UCSD-AML1 (cell line): Measurements from ENCODE around the gene CACNA1C.

Experiments
- DNase-seq: peaks from one replicate; lab custom pipeline; 2025; ENCODE audit not compliant: unreplicated experiment; lab: John Stamatoyannopoulos, UW

CACNA1C gene

DNA sequence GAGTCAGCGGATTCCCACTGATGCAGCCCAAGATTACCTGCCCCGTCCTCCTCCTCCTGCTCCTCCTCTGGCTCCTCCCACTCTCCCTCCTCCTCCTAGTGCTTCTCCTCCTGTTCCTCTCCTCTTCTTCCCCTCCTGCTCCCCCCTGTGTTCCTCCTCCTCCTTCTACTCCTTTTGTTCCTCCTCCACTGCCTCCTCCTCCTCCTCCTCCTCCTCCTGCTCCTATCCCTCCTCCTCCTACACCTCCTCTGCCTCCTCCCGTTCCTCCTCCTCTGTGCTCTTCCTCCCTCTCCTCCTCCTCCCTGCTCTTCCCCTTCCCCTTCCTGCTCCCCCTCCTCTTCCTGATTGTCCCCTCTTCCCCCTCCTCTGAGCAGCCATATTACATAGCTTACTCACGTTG, 141.3 kb downstream of the CACNA1C start:
- DNase-seq, result no peak

DNA sequence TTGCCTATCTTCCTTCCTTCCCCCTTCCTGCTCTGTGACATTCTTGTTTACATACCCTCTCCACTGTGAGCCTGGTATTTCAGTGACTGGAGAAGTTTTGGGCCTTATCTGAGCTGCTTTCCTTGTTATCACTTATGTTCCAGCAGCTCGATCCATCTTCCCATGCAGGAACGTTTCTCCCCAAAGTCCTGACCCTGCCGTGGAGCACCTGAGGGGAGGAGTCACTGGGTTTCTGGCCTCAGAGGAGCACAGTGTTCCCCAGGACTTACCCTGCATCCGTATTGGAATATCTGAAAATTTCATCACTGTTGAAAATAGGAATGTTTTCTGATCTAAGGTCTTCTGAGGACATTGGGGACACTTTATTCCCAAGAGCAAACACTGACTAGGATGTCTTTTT, 141.8 kb downstream of the CACNA1C start:
- DNase-seq, result no peak

DNA sequence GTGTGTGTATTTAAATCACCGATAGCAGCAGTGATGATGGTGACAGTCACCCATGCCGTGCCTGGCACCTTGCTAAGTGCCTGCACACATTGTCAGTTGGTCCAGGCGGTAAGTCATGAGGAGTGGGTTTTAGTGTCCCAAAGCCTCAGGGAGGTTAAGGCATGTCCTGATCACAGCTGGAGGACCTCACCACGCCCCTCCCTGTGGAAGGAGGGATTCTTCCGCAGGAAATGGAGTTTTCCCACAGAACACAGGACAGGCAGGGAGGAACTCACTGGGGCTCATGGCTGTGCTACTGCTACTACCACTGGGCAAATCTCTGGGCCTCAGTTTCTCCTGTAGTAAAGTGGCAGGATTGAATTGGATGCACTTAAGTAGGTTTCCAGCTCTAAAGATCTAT, 142.3 kb downstream of the CACNA1C start:
- DNase-seq, result no peak

DNA sequence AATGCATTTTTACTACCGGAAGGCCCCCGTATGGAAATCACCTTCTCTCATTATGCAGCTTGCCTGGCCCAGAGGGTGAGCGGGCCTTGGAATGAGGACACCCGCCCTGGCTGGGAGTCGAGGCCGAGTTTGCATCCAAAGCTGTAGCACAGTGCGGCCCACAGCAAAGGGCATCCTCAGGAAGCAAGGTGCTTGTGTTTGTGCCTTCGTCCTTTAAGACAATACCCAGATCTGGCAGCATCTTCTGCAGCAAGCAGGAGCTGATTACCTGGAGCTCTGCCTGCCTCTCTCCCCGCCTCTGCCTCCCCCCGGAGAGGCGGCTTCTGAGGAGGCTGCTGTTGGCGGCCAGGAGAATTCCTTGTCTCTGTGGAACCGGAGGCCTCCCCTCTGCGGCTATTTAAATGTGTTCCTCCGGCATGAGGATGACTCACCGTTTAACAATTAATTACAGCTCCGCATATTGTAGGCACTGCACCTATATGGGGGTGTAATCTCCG, 145.3 kb downstream of the CACNA1C start:
- no peak for DNase-seq

DNA sequence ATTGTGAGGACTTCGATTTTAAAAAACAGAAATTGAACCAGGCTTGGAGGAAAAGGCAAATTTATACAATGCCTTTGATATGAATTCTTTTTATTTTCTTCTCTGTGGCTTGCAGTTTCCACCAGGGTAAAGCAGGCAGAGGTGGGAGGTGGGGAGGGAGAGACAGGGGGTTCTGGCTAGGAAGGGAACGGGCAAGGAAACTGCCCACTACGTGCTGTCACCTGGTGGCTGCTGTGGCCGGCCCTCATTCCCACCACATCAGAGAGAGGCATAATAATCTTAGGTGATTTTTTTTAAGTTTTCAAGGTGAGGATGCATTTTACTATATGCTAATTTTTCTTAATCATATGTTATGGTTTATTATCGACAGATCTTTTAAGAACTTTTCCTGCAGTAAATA, 145.8 kb downstream of the CACNA1C start:
- no peak for DNase-seq

DNA sequence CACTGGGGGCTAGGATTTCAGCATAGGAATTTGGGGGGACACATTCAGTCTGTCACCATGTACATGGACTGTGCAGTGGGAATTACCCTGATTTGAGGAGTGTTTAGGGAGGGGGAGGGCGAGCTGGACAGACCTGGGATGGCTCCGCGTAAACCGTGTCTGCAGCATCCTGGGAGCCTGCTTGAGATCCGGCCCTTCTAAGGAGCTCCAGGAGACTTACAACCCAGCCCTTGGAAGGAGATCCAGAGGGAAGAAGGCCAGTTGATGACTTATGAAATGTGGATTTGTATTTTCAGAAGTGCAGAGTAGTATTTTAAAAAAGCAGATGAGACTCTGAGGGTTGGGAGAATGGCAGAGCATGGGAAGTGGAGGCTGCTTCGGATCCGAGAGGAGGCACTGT, 153.2 kb downstream of the CACNA1C start:
- DNase-seq, result no peak

DNA sequence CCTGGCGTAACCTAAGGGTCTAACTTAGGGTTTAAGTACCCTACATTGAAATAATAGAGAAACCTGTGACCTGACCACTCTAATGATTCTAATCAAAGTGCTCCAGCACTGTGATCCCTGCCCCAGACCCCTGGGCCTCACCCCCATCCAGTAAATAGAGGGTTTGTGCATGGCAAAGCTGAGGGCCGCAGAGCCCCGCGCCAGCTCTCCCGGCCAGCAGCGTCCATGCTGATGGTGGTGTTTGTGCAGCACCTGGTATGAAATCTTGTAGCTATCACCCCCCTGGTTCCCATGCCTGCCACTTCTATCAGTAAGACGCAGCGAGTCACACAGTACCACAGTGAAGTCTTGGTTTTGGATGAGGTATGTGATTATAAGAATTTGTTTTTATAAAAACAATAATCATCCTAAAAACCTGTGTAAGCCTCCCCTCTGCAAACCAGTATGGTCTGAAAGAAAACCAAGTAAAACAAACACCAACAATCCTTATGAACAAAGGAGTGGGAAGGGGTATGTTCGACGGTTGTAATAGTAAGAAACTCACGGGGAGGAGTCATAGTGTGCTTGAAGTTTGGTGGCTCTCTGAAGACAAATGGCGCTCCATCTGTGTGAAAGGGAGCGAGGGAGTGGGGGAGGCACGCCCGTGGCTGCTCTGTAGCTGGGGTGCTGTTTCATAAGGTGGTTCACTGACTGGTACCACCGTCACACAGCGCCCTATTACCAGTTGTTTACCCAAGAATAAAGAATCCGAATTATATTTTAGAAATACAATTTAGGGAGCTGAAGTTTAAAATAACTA, 156.2 kb downstream of the CACNA1C start:
- DNase-seq, result no peak

DNA sequence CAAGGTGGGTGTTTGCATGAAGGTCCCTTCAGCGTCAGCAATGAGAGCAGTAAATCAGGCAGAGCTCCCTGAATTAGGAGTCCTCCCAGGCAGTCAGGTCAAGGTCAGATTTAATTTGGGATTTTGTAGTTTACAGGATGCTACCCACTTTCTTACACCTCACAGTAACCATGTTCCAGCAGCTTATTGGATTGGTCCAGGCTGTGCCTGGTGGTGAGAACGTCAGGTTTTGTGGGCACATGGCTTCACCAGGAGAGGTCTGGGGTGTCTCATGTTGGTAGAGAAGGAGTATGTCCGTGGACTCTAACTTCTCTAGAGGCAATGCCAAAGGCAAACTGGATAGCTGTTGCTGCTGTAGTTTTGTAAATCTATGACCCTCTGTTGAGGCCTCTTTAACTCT, 158.3 kb downstream of the CACNA1C start:
- DNase-seq, result no peak

DNA sequence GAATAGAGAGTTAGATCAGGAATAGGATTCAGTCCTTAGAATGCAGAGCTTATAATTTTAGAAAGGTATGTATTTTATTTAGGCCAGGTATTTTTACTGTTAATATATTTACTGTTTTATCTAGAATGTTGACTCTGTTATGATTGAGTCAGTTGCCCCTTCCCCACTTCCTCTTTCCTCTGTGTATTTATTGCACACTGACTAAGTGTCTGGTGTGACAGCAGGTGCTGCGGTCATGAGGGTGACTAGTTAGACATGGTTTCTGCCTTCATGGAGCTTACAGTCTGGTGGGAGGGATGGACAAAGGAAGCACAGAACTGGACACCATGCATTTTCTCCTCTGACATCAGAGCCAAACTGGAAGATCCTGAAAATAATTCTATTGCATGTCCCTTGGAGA, 159.8 kb downstream of the CACNA1C start:
- DNase-seq, result no peak

DNA sequence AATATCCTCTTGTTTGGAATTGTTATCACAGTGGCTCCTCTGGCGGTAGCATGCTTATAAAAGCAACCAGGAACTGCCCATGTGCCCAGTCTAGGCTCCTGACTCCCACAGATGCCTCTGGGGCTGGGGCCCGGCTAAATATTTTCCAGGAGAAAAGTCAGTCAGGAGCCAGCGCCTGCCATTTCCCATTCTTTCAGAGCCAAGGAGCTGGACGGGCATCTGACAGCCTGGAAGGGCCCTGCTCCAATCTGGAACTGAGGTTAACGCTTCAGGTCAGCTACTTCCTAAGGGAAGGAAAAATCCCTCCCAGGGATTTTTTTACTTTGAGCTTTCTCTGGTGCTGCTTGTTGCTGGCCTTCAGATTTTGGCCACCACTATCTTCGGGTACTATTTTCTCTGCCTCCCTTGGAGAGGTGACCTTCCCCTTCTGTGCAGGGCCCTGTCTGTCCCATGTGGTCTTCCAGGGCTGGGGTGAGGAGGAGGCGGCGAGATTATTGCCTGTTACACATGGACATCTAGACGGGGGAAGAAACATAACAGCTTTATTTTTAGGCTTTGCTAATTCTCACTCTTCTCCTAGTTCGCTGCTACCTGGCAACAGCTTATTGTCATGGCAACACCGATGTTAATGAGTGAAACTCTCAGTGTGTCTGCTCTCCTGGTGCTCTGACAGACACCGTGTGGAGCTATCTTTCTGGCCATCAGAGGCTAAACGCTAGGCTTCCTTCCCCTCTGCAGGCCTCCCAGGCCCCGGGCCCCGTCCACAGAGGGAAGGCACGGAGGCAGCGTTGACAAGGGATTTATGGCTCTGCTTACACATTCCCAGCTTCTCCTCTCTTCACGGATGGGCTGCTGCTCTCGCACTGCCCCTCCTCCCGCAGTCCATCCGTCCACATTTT, 160.4 kb downstream of the CACNA1C start:
- DNase-seq, result no peak

DNA sequence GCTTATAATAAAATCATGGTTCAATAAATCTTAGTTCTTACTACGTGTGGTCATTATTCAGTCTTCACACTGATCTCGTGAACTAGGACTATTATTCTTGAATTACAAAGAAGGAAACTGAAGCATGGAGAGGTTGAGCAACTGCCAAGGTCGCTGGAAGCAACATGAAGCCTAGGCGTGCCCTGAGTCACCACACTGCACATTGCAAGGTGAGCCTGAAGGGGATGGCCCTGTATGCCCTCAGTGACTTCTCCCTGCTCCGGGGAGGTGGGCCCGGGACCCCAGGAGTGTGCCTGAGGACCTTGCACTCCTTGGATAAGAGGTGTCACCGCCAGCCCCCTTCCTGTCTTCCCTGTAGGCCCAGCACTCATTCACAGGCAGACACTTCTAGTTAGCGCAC, 161.6 kb downstream of the CACNA1C start:
- DNase-seq, result no peak

DNA sequence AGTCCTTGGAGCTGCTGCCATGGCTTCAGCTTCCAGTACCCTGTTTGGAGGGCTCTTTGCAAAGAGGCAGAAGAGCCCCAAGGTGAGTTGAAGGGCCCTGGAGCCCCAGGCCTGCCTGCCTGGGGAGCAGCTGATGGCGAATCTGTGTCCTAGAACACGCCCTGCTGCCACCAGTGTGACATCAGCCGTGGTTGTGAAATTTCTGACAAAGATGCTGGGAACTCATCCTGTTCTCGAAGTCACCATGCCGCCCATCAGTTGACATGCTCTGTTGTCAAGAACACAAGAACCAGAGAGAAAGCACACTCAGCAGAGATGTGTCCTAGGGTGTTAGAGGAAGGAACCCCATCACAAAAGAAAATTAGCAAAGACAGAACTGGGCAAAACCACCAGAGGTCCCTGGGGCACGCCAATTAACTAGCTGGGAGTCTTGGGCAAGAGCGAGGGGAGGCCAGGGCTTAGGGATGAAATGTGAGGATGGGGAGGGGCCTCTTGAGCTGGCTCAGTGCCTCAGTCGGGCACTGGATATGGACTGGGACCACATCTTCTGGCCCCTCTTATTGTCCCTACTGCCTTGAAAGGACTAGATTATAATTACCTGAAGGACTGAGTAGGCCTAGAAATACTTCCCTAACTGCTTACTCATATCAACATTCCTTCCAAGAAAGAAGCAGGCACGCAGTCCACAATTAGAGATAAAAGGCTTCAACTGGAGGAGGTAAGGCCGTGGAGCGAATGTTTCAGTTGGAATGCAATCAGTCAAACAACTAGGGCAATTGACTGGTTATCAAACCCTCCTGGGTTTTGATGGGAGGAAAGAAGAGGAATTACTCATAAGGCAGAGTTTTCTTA, 163.1 kb downstream of the CACNA1C start:
- DNase-seq, result no peak

DNA sequence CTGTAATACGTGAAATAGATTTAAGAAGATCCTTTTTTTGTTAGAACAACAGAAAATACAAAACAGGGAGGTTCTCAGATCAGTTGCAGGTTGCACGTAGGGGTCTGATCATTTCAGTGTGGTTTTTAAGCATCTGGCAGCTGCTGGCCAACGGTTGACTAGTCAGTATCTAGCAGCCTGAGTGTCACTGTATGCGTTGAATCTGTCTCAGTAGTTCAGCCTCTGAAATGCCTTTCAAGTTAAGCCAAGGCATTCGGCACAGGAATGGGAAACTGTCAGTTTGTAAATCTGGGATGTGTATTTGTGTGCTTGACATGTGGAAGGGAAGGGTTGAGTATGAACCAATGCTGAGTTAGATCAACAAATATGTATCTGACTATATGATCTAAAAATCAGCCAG, 165.9 kb downstream of the CACNA1C start:
- no peak for DNase-seq

DNA sequence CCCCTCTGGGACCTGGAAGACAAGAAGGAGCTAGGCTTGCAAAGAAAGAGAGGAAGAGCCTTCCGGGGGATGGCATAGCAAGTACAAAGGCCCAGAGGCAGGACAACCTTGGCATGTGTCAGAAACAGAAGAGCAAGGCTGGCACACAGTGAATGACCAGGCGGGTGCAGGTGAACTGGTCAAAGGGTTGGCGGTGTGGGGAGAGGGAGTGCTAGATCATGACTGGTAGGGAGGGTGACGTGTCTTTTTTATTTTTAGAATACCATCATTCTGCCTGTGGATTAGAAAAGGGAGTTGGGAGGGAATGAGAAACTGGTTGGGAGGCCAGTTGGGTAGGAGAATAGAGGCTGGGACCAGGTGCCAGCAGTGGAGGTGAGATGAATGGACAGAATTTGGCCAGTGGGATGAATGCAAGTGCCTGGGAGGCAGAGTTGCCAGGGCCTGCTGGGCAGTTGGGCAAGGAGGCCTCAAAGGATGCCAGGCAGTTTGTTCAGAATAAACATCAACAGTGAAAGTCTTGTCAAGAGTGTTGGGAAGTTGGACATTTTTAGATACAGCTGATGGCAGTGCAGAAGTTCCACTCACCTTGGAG, 168.3 kb downstream of the CACNA1C start:
- no peak for DNase-seq

DNA sequence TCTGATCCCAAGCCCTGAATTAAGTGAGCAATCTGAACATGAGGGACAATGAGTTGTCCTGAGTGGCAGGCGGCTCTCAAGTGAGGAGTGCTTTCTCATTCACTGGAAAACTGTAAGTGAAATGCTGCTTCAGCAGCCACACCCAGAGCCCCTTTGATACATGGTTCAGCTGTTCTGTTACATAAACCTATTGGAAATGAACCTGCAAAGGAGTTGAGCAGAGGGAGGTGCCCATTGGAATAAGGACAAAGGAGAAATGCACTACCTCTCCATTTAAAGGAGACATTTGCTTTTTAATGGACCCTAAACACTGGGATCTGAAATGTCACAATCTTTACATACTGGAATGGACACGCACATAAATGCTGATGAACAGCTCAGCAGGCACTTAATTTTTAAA, 169.9 kb downstream of the CACNA1C start:
- DNase-seq, result no peak

DNA sequence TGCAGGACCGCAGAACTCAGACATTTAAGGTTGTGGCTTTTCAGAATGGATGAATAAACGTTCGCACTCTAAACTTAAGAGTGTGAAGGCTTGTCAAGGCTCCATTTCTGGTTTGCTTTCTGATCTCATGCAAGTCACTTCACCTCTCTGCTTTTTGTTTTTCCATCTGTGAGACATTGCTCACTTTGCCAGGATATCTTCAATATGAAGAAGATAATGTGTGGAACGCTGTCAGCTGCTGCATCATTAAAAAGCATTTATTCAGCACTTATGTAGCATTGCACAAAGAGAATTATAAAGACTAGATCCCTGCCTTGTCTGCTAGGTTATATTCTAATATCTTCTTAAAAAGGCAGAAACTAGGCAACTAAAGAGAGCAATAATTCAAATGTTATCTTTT, 172.2 kb downstream of the CACNA1C start:
- DNase-seq, result no peak

DNA sequence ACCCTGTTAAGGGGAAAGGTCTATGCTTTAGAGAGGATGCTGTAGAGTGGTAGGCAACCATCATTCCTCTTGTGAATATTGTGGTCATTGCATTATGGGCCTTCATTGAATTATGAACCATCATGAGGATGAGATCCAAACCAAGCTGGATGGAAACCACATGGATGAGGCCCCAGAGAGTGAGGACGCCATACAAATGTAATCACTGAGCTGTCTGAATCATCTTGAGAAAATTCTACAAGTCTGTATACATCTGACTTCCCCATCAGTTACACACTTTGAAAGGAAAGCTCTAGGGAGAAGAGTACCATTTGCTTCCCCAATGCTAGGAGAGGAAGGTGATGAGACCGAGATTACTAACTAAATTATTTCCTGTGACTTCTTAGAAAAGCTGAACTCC, 172.9 kb downstream of the CACNA1C start:
- DNase-seq, result no peak

DNA sequence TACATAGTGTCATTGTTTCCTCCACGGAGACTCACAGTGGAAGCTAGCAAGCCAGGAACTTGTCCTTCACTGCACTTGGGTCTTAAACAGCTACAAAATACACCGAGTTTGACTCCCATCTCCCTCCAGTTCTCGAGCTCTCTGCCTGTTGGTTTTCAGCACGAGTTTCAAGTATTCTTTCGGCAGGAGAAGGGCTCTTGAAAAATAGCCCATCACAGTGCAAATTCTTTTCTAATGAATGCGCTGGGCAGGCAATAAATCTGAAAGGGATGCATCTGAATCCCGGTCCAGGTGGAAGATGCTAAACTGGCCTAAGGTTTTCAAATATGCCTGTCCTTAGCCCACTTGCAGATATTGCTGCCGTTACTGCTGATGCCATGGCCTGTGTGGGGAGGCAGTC, 173.9 kb downstream of the CACNA1C start:
- DNase-seq, result no peak

DNA sequence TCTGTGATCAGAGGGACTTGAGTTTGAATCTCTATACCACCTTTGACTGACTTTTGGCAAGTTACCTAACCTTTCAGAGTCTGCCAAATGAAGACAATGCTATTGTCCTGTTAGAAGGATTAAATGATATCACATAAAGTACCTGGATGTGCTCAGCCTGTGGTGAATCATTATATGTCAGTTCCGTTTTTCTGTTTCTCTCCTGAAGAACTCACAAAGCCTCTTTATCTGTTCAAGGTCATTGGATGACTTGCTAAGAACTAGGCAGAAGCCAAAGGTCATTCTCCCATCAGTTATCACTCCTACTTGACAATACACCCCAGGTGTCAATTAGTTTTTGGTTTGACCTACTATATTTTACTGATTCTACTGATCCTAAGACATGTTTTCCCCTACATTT, 174.6 kb downstream of the CACNA1C start:
- no peak for DNase-seq

DNA sequence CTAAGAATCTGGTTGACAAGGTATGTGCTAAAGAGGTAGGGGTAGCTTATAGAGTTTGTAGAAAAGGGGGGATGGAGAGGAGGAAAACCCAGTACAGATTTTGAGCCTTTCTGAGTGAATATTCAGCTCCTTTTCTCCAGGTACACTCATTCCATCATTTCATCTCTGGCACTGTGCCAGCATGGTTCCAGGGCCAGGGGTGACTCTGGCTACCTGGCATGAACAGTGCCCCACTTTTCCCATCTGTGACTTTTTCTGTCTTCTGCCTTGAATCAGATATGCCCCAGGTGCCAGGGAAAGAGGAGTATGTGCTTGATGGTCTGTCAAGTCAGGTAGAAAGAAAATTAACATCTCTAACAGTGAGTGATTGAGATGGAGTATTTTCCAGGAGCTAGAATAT, 175.7 kb downstream of the CACNA1C start:
- no peak for DNase-seq
